Stimulated activated naive CD8-positive, alpha-beta T cell treated with anti-CD3 and anti-CD28 coated beads, Interleukin-15, amount 100 ng/mL, for 72 hours (primary cell): ENCODE results near the gene STPG1.

Source experiments
- ATAC-seq: fragments of 150-1000 bp; cut with Tn5 transposase; 2 replicates; pipeline ENCODE4 v1.10.0; 2021; ENCODE audit warnings: mild to moderate bottlenecking, moderate library complexity
- DNase-seq, 2 donors: peaks; one replicate each; pipeline ENCODE4 v3.0.0; 2021 to 2022
- H3K27ac Mint-ChIP-seq, 2 donors: one replicate each; pipeline ENCODE4 v1.8.0; 2022; ENCODE audit warnings: mild to moderate bottlenecking in 2 of 2, mixed read lengths in 2 of 2, moderate library complexity in 2 of 2
- H3K27me3 Mint-ChIP-seq: one replicate; pipeline ENCODE4 v1.8.0; 2022; ENCODE audit warnings: mixed read lengths
- H3K4me1 Mint-ChIP-seq: one replicate; pipeline ENCODE4 v1.8.0; 2022; ENCODE audit warnings: mild to moderate bottlenecking, mixed read lengths
- H3K4me3 Mint-ChIP-seq, 2 donors: one replicate each; pipeline ENCODE4 v1.8.0; 2022; ENCODE audit warnings: mild to moderate bottlenecking in 2 of 2, mixed read lengths in 2 of 2, moderate library complexity in 1 of 2
- H3K9me3 Mint-ChIP-seq, 2 donors: one replicate each; pipeline ENCODE4 v1.8.0; 2022; ENCODE audit warnings: mixed read lengths in 2 of 2

Gene STPG1

DNA sequence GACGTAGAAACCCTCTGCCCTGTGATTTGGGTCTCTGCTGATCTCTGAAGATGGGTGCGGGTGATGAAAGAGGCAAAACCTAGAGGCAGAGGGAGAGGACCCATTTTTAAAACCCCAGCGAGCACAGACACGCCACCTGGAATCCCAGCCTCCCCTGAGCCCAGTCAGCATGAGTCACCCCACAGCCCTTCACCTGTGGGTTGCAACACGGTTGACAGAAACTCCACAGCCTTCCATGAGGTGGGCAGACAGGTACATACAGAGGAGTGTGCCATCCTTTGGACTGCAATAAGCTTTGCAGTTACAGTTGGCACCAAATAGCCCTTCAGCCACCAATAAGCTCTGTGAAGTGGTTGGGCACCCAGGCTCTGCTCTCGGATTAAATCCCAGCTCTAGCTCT lies 96.5 kb downstream of the STPG1 start:
- peaks cover 70% of the 10 kb centered on the region for H3K27me3 Mint-ChIP-seq
- H3K27ac Mint-ChIP-seq: no peak overlapping the region
- peaks cover 38% of the 10 kb centered on the region for H3K4me1 Mint-ChIP-seq
- ATAC-seq: no peak
- no peak for DNase-seq
- H3K4me3 Mint-ChIP-seq: no peak overlapping the region
- no peaks in the 10 kb centered on the region for H3K9me3 Mint-ChIP-seq

DNA sequence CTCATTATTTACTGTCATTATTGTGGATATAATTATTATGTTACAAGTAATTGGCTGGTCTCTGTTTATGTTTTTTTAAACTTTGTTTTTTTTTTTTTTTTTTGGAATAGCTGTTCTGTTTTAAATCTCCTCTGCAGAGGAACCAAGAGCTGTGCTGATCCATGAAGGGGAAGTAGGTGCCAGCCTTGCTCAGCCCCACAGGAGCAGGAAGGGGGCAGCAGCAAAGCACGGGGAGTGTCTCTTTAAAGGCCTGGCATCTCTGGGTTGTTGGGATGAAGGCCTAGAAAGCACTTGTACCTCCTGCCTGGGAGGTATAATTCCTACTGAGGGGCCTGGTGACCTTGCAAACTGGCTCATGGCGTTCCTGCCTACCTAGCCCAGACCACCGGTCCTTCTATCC lies 96.9 kb downstream of the STPG1 start:
- Mint-ChIP-seq H3K27ac (no peak overlapping the region), H3K9me3 (no peaks in the 10 kb centered on the region), H3K4me1 (peaks cover 34% of the 10 kb centered on the region), H3K4me3 (no peak overlapping the region), H3K27me3 (peaks cover 66% of the 10 kb centered on the region)
- no peak for DNase-seq
- no peak for ATAC-seq

DNA sequence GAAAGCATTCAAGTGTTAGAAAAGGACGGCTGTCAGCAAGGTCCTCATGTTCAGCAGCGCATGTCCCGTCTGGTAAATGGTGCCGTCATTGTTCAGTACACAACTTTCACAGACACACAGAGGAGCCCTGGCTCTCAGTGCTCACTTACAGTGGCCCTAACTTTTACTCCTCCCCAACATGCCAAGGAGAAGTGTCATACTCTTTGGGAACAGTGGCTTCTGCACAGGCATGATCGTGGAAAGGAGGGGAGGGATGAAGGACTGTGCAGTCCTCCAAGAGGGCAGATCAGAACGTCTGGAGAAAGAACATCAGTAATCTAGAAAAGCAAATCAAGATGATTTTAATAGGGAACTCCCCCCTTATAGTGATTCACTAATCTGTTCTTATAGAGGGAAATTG lies 98.2 kb downstream of the STPG1 start:
- Mint-ChIP-seq H3K9me3 (no peaks in the 10 kb centered on the region), H3K27ac (no peak overlapping the region), H3K4me3 (no peak overlapping the region), H3K4me1 (peaks cover 21% of the 10 kb centered on the region), H3K27me3 (peaks cover 53% of the 10 kb centered on the region)
- no peak for ATAC-seq
- no peak for DNase-seq

DNA sequence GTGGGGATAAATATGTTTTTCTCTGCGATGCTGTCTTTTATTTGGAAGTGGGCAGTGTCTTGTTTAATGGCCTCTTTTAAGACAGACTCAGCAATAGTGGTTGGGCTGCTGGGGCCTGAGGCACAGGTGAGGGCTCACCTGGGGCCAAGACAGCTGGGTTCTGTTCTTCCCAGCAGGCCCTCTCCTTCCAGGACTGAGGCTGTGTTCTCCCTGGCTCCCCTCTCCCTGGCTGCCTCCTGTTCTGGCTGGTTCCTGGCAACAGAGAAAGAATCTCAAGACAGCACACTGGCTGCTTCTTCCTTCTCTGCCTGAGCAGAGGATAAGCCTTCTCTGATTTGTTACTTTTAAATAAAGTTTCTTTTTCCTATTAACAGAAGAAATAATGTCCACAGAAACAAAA lies 101.8 kb downstream of the STPG1 start:
- H3K4me3 Mint-ChIP-seq: no peak overlapping the region
- DNase-seq (no peak), ATAC-seq (no peak)
- peaks cover 34% of the 10 kb centered on the region for H3K27me3 Mint-ChIP-seq
- H3K9me3 Mint-ChIP-seq: no peaks in the 10 kb centered on the region
- no peaks in the 10 kb centered on the region for H3K4me1 Mint-ChIP-seq
- H3K27ac Mint-ChIP-seq: no peak overlapping the region

DNA sequence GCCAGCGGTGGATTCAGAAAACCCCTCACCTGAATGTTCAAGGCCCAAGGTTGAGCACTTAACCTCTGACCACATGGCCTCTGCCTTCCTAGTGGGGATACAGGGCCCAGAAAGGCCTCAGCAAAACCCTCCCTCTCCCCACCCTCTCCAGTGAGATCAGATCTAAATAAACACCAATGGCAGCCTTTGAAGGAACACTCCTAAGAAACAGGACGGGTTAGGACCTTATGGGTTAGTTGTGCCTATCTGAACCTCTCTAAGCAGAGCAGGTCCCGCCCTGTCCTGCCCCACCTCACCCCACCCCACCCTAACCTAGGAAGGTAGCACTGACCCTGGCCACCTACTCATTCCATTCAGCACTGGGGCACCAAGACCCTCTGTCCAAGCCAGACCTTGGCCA lies 102.3 kb downstream of the STPG1 start:
- no peak overlapping the region for H3K4me3 Mint-ChIP-seq
- ATAC-seq (no peak), DNase-seq (no peak)
- no peaks in the 10 kb centered on the region for H3K9me3 Mint-ChIP-seq
- no peak overlapping the region for H3K27ac Mint-ChIP-seq
- peaks cover 33% of the 10 kb centered on the region for H3K27me3 Mint-ChIP-seq
- no peaks in the 10 kb centered on the region for H3K4me1 Mint-ChIP-seq

DNA sequence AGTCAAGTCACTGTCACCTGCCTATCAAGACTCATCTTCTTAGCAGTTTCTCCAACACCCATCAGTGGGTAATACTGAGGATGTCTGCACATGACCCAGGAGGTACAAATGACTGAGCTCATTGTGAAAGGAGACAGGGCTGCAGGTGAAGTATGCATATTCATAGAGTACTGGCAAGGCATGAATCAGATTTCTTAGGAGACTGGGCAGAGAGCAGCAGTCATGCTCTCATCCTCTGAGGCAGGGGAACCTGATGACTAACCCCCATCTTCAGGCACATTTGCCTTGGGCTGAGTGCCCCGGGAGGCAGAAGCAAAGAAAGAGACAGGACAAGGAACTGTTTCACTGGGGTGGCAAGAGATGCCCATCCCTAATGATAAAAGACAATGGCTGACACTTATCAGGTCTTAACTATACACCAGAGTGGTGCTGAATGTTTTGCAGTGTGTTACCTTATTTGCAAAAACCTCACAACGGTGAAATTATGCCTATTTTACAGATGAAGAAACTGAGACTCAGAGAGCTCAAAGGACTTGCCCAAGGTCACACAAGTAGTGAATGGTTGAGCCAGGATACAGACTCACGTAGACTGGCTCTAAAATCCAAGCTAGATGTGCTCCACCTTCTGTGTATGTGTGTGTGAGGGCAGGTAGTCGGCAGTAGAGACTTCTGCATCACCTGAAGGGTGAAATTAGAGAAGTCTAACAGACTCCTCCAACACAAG lies 103.7 kb downstream of the STPG1 start:
- no peak overlapping the region for H3K27ac Mint-ChIP-seq

DNA sequence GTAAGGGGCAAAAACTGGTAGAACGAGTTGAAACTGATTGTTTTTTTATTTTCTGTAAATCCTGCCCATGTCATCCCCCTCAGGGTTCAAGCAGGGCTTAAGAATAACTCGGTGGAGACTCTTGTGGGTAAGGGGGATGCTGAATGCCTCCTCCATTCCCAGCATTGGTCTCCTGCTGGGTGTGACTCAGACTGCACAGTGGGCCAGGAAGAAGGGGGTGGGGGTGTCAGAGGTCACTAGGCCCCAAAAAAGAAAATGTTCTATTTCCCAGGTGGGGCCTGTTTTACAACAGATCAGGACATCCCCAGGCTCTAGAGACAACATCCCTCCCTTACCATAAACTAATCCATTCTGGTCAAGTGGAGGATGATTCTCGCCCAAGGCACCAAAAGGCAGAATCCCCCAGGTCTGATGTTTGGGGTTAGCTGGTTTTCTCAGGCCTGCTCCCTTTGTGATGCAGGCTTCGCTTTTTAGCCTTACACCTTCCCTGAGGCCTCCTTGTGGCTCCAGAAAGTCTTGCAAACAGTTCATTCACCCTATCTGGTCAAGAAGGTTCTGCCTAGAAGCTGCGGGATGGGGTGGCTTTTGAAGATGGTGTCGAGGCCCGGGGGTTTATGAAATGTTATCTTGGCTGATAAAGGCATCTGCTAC lies 105.1 kb downstream of the STPG1 start:
- peaks cover 39% of the 10 kb centered on the region for H3K27me3 Mint-ChIP-seq
- H3K4me3 Mint-ChIP-seq: no peak overlapping the region

More for the DNA sequence above, 103.7 kb downstream of the STPG1 start:
- Mint-ChIP-seq H3K9me3 (no peaks in the 10 kb centered on the region), H3K4me3 (no peak overlapping the region), H3K27me3 (peaks cover 34% of the 10 kb centered on the region), H3K4me1 (no peaks in the 10 kb centered on the region)
- DNase-seq (no peak), ATAC-seq (peak; percentile 75)

More for the DNA sequence above, 105.1 kb downstream of the STPG1 start:
- DNase-seq: no peak
- no peaks in the 10 kb centered on the region for H3K9me3 Mint-ChIP-seq
- H3K27ac Mint-ChIP-seq: no peak overlapping the region
- no peaks in the 10 kb centered on the region for H3K4me1 Mint-ChIP-seq
- no peak for ATAC-seq
